ENCODE data around the gene MRPL23. TPM values are rescaled to one million over a fixed set of nuclear protein-coding genes. Genes with fewer than 3 reads are reported as not detected.

The MRPL23 gene
- total RNA-seq, 1 experiment from 2014 or later: 76.3 TPM

DNA sequence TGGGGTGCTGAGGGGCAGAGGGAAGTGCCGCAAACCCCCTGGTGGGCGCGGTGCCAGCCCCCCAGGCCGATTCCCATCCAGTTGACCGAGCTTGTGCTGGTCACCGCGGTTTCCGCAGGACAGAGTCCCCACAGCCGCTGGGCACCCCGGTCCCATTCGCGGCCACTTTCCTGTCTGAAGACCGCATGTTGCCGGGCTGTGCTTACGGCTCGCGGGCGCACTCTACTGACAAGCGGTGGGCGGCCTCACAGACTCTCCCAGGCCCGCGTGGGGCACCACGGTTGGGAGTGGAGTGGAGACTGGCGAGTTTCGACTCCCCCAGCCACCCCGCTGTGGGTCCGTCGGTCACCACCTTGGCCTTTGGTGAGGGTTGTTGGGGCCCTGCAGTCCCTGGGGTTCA, 51.2 kb downstream of the MRPL23 start:
- Histone ChIP-seq H3K9me3 (ENCODE audit: insufficient read depth, low read depth) (no peaks in the 10 kb centered on the region), H3K4me2 (no peak overlapping the region), H3K9me2 (ENCODE audit: insufficient read depth) (no peaks in the 10 kb centered on the region), H3F3A (ENCODE audit: insufficient read depth, low read depth) (no peaks in the 10 kb centered on the region), H4K20me1 (ENCODE audit: insufficient read depth) (no peaks in the 10 kb centered on the region), H3K27me3 (ENCODE audit: insufficient read depth, low read depth) (no peaks in the 10 kb centered on the region), H3K36me3 (ENCODE audit: low read depth) (no peaks in the 10 kb centered on the region), H3K79me2 (ENCODE audit: low read depth) (no peaks in the 10 kb centered on the region), H2AFZ (no peak overlapping the region), H3K27ac (no peak overlapping the region), H3K4me1 (replicated peaks; ENCODE audit: insufficient read depth) (no peaks in the 10 kb centered on the region), H3K4me3 (no peak overlapping the region)
- no peak for TF ChIP-seq EZH2 (IDR thresholded peaks at IDR 0.05; ENCODE audit: low read depth)
- TF ChIP-seq, protein P1, sequence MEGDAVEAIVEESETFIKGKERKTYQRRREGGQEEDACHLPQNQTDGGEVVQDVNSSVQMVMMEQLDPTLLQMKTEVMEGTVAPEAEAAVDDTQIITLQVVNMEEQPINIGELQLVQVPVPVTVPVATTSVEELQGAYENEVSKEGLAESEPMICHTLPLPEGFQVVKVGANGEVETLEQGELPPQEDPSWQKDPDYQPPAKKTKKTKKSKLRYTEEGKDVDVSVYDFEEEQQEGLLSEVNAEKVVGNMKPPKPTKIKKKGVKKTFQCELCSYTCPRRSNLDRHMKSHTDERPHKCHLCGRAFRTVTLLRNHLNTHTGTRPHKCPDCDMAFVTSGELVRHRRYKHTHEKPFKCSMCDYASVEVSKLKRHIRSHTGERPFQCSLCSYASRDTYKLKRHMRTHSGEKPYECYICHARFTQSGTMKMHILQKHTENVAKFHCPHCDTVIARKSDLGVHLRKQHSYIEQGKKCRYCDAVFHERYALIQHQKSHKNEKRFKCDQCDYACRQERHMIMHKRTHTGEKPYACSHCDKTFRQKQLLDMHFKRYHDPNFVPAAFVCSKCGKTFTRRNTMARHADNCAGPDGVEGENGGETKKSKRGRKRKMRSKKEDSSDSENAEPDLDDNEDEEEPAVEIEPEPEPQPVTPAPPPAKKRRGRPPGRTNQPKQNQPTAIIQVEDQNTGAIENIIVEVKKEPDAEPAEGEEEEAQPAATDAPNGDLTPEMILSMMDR (conservative IDR thresholded peaks at IDR 0.05): no peak
- intact Hi-C loops (cut with micrococcal nuclease; ENCODE audit: unreplicated experiment): no loop called here
- CTCF ChIA-PET: no interaction called here
- POLR2A ChIA-PET (ENCODE audit: unreplicated experiment): no interaction called here
- no peak for DNase-seq
- BruUV-seq (replicated peaks): no TSS peak

DNA sequence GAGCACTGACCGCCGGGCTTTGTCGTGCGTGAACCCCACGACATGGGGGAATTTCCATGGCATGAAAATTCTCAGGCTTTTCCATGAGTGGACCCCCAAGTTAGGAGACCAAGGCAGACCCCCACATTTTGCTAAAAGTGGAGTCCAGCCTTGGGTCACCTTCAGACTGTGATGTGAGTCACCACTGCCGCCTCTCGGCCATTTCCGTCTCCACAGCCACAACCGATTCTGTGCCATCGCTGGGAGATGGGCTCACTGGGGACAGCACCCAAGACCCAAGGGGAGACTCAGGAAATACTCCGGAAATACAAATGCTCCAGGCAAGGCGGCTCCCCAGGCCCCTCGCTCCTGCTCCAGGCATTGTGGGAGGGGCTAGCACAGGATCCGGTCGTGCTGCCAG, 51.7 kb downstream of the MRPL23 start:
- no TSS peak for BruUV-seq (replicated peaks)
- no peaks in the 10 kb centered on the region for H4K20me1 ChIP-seq (ENCODE audit: insufficient read depth)
- no peaks in the 10 kb centered on the region for H3K9me2 ChIP-seq (ENCODE audit: insufficient read depth)
- no peak for DNase-seq
- H3K9me3 ChIP-seq (ENCODE audit: insufficient read depth, low read depth): no peaks in the 10 kb centered on the region
- intact Hi-C loops (cut with micrococcal nuclease; ENCODE audit: unreplicated experiment): no loop called here
- TF ChIP-seq EZH2 (IDR thresholded peaks at IDR 0.05; ENCODE audit: low read depth): no peak
- TF ChIP-seq, protein P1 (conservative IDR thresholded peaks at IDR 0.05): no peak
- ChIA-PET POLR2A (ENCODE audit: unreplicated experiment) (no interaction called here), CTCF (interaction anchor here (0.6 kb wide), 1 partner anchor 346 kb away, joined by 3 read pairs; no protein-coding TSS in a partner anchor)
- no peak overlapping the region for H3K27ac ChIP-seq
- H3K4me3 ChIP-seq: no peak overlapping the region
- no peaks in the 10 kb centered on the region for H3K27me3 ChIP-seq (ENCODE audit: insufficient read depth, low read depth)
- no peaks in the 10 kb centered on the region for H3K36me3 ChIP-seq (ENCODE audit: low read depth)
- H3K79me2 ChIP-seq (ENCODE audit: low read depth): no peaks in the 10 kb centered on the region
- H3K4me2 ChIP-seq: no peak overlapping the region
- no peaks in the 10 kb centered on the region for H3F3A ChIP-seq (ENCODE audit: insufficient read depth, low read depth)
- no peak overlapping the region for H2AFZ ChIP-seq
- H3K4me1 ChIP-seq (replicated peaks; ENCODE audit: insufficient read depth): no peaks in the 10 kb centered on the region

DNA sequence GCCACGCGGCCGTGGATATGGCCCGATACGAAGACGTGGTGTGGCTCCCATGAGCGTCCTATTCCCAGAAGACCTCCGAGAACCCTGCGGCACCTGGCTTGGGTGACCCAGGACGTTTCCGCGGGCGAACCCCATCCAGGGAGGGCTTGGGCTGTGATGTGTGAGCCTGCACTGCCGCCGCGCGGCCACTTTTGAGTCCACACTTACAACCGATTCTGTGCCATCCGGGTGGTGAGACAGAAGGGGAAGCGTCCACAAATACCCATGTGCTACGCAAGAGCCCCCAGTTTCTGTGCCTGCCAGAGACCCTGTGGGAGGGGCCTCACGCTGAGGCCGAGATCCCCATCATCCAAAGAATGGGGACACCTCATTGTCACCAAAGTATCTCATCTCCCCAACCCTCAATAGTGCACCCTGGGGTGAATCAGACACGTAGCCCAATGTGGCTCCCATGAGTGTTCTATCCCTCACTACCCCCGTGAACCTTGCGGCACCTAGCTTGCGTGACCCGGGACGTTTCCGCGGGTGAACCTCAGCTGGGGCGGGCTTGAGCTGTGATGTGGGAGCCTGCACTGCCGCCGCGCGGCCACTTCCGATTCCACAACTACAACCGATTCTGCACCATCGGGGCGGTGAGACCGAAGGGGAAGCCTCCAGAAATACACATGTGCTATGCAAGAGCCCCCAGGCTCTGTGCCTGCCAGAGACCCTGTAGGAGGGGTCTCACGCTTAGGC, 55.1 kb downstream of the MRPL23 start:
- no peak overlapping the region for H3K27ac ChIP-seq
- H2AFZ ChIP-seq: no peak overlapping the region
- CTCF ChIA-PET: interaction anchor here (0.6 to 1.1 kb wide), 2 partner anchors 154 to 169 kb away, joined by 3 read pairs; no protein-coding TSS in a partner anchor
- H4K20me1 ChIP-seq (ENCODE audit: insufficient read depth): no peaks in the 10 kb centered on the region
- no peak for DNase-seq
- intact Hi-C loops (cut with micrococcal nuclease; ENCODE audit: unreplicated experiment): no loop called here
- POLR2A ChIA-PET (ENCODE audit: unreplicated experiment): interaction anchor here (0.7 kb wide), 1 partner anchor 161 kb away, joined by 3 read pairs; no protein-coding TSS in a partner anchor
- no peak overlapping the region for H3K4me3 ChIP-seq
- H3K9me3 ChIP-seq (ENCODE audit: insufficient read depth, low read depth): no peaks in the 10 kb centered on the region
- TF ChIP-seq, protein P1 (conservative IDR thresholded peaks at IDR 0.05): no peak
- TF ChIP-seq EZH2 (IDR thresholded peaks at IDR 0.05; ENCODE audit: low read depth): no peak
- H3K4me2 ChIP-seq: no peak overlapping the region
- BruUV-seq (replicated peaks): no TSS peak
- H3K79me2 ChIP-seq (ENCODE audit: low read depth): no peaks in the 10 kb centered on the region
- H3K4me1 ChIP-seq (replicated peaks; ENCODE audit: insufficient read depth): no peaks in the 10 kb centered on the region
- no peaks in the 10 kb centered on the region for H3F3A ChIP-seq (ENCODE audit: insufficient read depth, low read depth)
- H3K9me2 ChIP-seq (ENCODE audit: insufficient read depth): no peaks in the 10 kb centered on the region
- no peaks in the 10 kb centered on the region for H3K27me3 ChIP-seq (ENCODE audit: insufficient read depth, low read depth)
- H3K36me3 ChIP-seq (ENCODE audit: low read depth): no peaks in the 10 kb centered on the region
